WTC11 (cell line): ENCODE data around the gene PLD1.

Experiments
- USF2 ChIP-seq: sonication (generic); formaldehyde crosslinking; IDR thresholded peaks from 2 replicates; pipeline ENCODE4 v1.8.1; 2023; ENCODE audit warnings: mild to moderate bottlenecking, missing genetic modification reagents, moderate library complexity
- ZNF423 ChIP-seq: fragments of 250-450 bp; sonication (Bioruptor Pico); IDR thresholded peaks from 2 replicates; pipeline ENCODE4 v2.1.2; 2022; ENCODE audit warnings: mild to moderate bottlenecking, moderate library complexity

GRCh38 chr3:171741377-171741776 lies 68.9 kb downstream of the PLD1 start:
- no peak for TF ChIP-seq USF2 (CRISPR knock-in tag)
- TF ChIP-seq ZNF423 (CRISPR knock-in tag): no peak
